ENCODE measurements around the gene GABARAP. TPM values are rescaled to one million over a fixed set of nuclear protein-coding genes. Genes with fewer than 3 reads are reported as not detected.

The GABARAP gene
- total and polyA plus RNA-seq, 2 of the 13 experiments (the other 11 are each of a cell fraction or from before 2014, with no cell fraction given): 161 to 310 TPM

- TF ChIP-seq REST (IDR thresholded peaks at IDR 0.05; ENCODE audit: borderline replicate concordance in 1 of 2, low read depth in 1 of 2, low read length in 2 of 2) (no peak), PAWR (CRISPR knock-in tag; IDR thresholded peaks at IDR 0.05; ENCODE audit: borderline replicate concordance) (no peak), AHR (CRISPR knock-in tag; IDR thresholded peaks at IDR 0.05) (no peak), MED8 (CRISPR knock-in tag; IDR thresholded peaks at IDR 0.05; ENCODE audit: insufficient replicate concordance) (no peak), CREM (IDR thresholded peaks at IDR 0.05) (peak; percentile 78; the same call in 1 of the 2 replicates), CREM (CRISPR knock-in tag; IDR thresholded peaks at IDR 0.05) (no peak), HDAC1 (CRISPR knock-in tag; IDR thresholded peaks at IDR 0.05) (peak; percentile 18; the same call in 1 of the 2 replicates), ZNF704 (CRISPR knock-in tag; IDR thresholded peaks at IDR 0.05; ENCODE audit: borderline replicate concordance) (0 out of 2 replicates have a peak, but pooled peaks have one; percentile 53), ZNF878 (CRISPR knock-in tag; IDR thresholded peaks at IDR 0.05) (no peak), TBL1XR1 (IDR thresholded peaks at IDR 0.05; ENCODE audit: borderline replicate concordance, low read length, partially characterized antibody) (peak; percentile 74), ZBTB38 (CRISPR knock-in tag; IDR thresholded peaks at IDR 0.05) (no peak), ZNF253 (CRISPR knock-in tag; IDR thresholded peaks at IDR 0.05; ENCODE audit: borderline replicate concordance) (no peak), RBM22 (optimal IDR thresholded peaks at IDR 0.05; ENCODE audit: low read length) (no peak), ZNF280D (CRISPR knock-in tag; IDR thresholded peaks at IDR 0.05) (0 out of 2 replicates have a peak, but pooled peaks have one; percentile 19), ZNF567 (CRISPR knock-in tag; IDR thresholded peaks at IDR 0.05; ENCODE audit: borderline replicate concordance) (0 out of 2 replicates have a peak, but pooled peaks have one; percentile 36), NR0B2 (CRISPR knock-in tag; IDR thresholded peaks at IDR 0.05) (no peak), ZNF639 (CRISPR knock-in tag; conservative IDR thresholded peaks at IDR 0.05) (no peak), REXO4 (CRISPR knock-in tag; IDR thresholded peaks at IDR 0.05; ENCODE audit: borderline replicate concordance) (no peak)
Measured at GRCh38 chr17:7214300-7215135, 27.7 kb downstream of the GABARAP start (continued).
